Superior temporal gyrus (tissue), 1 donor: ENCODE measurements around the gene PRKCE.

Source experiments
- DNase-seq: peaks from one replicate; pipeline ENCODE4 v3.0.0-alpha.2; 2016; ENCODE audit errors: extremely low spot score

Gene PRKCE

GRCh38 chr2:46145840-46146239 is 494.4 kb downstream of the PRKCE start:
- DNase-seq = no peak

- DNase-seq = no peak
Observed at GRCh38 chr2:46146866-46147502, 495.5 kb downstream of the PRKCE start.

GRCh38 chr2:46147626-46148368 is 496.3 kb downstream of the PRKCE start:
- DNase-seq = no peak

GRCh38 chr2:46148369-46148736 is 496.9 kb downstream of the PRKCE start:
- no peak for DNase-seq

- no peak for DNase-seq
Observed at GRCh38 chr2:46150445-46150955, 499.0 kb downstream of the PRKCE start.

GRCh38 chr2:46151577-46151976 is 500.1 kb downstream of the PRKCE start:
- DNase-seq = no peak

GRCh38 chr2:46153996-46154753 is 502.7 kb downstream of the PRKCE start:
- DNase-seq = no peak

- DNase-seq = no peak
Observed at GRCh38 chr2:46157072-46157965, 505.8 kb downstream of the PRKCE start.

GRCh38 chr2:46157966-46158310 is 506.5 kb downstream of the PRKCE start:
- DNase-seq = no peak

GRCh38 chr2:46158661-46159060 is 507.2 kb downstream of the PRKCE start:
- DNase-seq = no peak

- no peak for DNase-seq
Observed at GRCh38 chr2:46160326-46160725, 508.9 kb downstream of the PRKCE start.

- DNase-seq = no peak
Observed at GRCh38 chr2:46161315-46161714, 509.8 kb downstream of the PRKCE start.

GRCh38 chr2:46161911-46162310 is 510.4 kb downstream of the PRKCE start:
- DNase-seq = no peak

GRCh38 chr2:46162329-46163097 is 511.0 kb downstream of the PRKCE start:
- DNase-seq = no peak

GRCh38 chr2:46163098-46163430 is 511.6 kb downstream of the PRKCE start:
- DNase-seq = no peak

GRCh38 chr2:46163804-46164528 is 512.5 kb downstream of the PRKCE start:
- no peak for DNase-seq

GRCh38 chr2:46164529-46165301 is 513.2 kb downstream of the PRKCE start:
- peak; percentile 62 for DNase-seq

GRCh38 chr2:46165916-46166315 is 514.4 kb downstream of the PRKCE start:
- no peak for DNase-seq

- DNase-seq = no peak
Observed at GRCh38 chr2:46167406-46167805, 515.9 kb downstream of the PRKCE start.

- no peak for DNase-seq
Observed at GRCh38 chr2:46167924-46168323, 516.4 kb downstream of the PRKCE start.
